ENCODE data around the gene VCAM1.

VCAM1 gene

GRCh38 chr1:100703052-100703451, 16.5 kb upstream of the VCAM1 start:
- no peak for TF ChIP-seq L3MBTL2 (conservative IDR thresholded peaks at IDR 0.05)
- TF ChIP-seq NFRKB (IDR thresholded peaks at IDR 0.05) = no peak
- no peak for TF ChIP-seq ELF4 (IDR thresholded peaks at IDR 0.05)
- TF ChIP-seq HDGF (IDR thresholded peaks at IDR 0.05; ENCODE audit: borderline replicate concordance) = no peak
- TF ChIP-seq TARDBP (IDR thresholded peaks at IDR 0.05) = no peak
- TF ChIP-seq FOXA1 (IDR thresholded peaks at IDR 0.05) = no peak
- TF ChIP-seq SP1 (IDR thresholded peaks at IDR 0.05) = no peak
- TF ChIP-seq LEF1 (IDR thresholded peaks at IDR 0.05; ENCODE audit: borderline replicate concordance) = no peak
- TF ChIP-seq CTBP1 (IDR thresholded peaks at IDR 0.05; ENCODE audit: borderline replicate concordance) = no peak
- no peak for TF ChIP-seq FOXM1 (IDR thresholded peaks at IDR 0.05; ENCODE audit: borderline replicate concordance)
- no peak for TF ChIP-seq BHLHE40 (IDR thresholded peaks at IDR 0.05; ENCODE audit: borderline replicate concordance)
- no peak for TF ChIP-seq FOXK2 (IDR thresholded peaks at IDR 0.05)
- no peak for TF ChIP-seq ARNT (IDR thresholded peaks at IDR 0.05)
- TF ChIP-seq SUZ12 (IDR thresholded peaks at IDR 0.05) = no peak
- TF ChIP-seq ZNF384 (IDR thresholded peaks at IDR 0.05) = no peak
- no peak for TF ChIP-seq PKNOX1 (IDR thresholded peaks at IDR 0.05)
- ChIA-PET CTCF (no interaction called here), POLR2A (no interaction called here)
- no peak for DNase-seq (ENCODE audit: extremely low spot score)

GRCh38 chr1:100703716-100704115, 15.8 kb upstream of the VCAM1 start:
- ChIA-PET CTCF (no interaction called here), POLR2A (no interaction called here)
- no peak for DNase-seq (ENCODE audit: extremely low spot score)
- TF ChIP-seq PKNOX1 (IDR thresholded peaks at IDR 0.05) (no peak), BHLHE40 (IDR thresholded peaks at IDR 0.05; ENCODE audit: borderline replicate concordance) (no peak), FOXM1 (IDR thresholded peaks at IDR 0.05; ENCODE audit: borderline replicate concordance) (no peak), CTBP1 (IDR thresholded peaks at IDR 0.05; ENCODE audit: borderline replicate concordance) (no peak), SUZ12 (IDR thresholded peaks at IDR 0.05) (no peak), ZNF384 (IDR thresholded peaks at IDR 0.05) (no peak), NFRKB (IDR thresholded peaks at IDR 0.05) (no peak), FOXK2 (IDR thresholded peaks at IDR 0.05) (no peak)

DNA sequence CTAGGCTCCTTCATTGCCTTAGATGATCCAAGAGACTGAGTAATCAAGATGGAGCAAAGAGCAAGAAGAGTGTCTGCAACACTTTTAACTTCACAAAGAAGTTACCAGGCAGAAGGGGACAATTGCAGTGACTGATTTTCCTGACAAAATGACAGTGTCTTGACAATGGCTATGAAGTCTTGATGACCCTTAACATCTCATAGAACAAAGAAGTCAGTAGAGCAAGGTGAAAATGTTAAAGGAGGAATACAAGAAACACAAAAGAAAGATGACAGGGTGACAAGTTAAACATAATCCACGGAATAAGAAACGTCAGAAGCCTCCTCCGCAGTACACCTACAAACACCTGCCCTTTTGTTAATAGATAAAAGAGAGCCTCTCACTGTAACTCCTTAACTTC, 15.1 kb upstream of the VCAM1 start:
- ChIA-PET POLR2A (no interaction called here), CTCF (no interaction called here)
- TF ChIP-seq FOXA1 (IDR thresholded peaks at IDR 0.05) = no peak
- no peak for TF ChIP-seq FOXK2 (IDR thresholded peaks at IDR 0.05)
- no peak for TF ChIP-seq SUZ12 (IDR thresholded peaks at IDR 0.05)
- TF ChIP-seq NFRKB (IDR thresholded peaks at IDR 0.05) = no peak
- no peak for TF ChIP-seq CTBP1 (IDR thresholded peaks at IDR 0.05; ENCODE audit: borderline replicate concordance)
- no peak for TF ChIP-seq PKNOX1 (IDR thresholded peaks at IDR 0.05)
- TF ChIP-seq ELF4 (IDR thresholded peaks at IDR 0.05) = no peak
- TF ChIP-seq TARDBP (IDR thresholded peaks at IDR 0.05) = no peak
- no peak for TF ChIP-seq HDGF (IDR thresholded peaks at IDR 0.05; ENCODE audit: borderline replicate concordance)
- TF ChIP-seq ARNT (IDR thresholded peaks at IDR 0.05) = no peak
- no peak for TF ChIP-seq L3MBTL2 (conservative IDR thresholded peaks at IDR 0.05)
- TF ChIP-seq ZNF384 (IDR thresholded peaks at IDR 0.05) = no peak
- no peak for TF ChIP-seq FOXM1 (IDR thresholded peaks at IDR 0.05; ENCODE audit: borderline replicate concordance)
- TF ChIP-seq SP1 (IDR thresholded peaks at IDR 0.05) = no peak
- no peak for TF ChIP-seq LEF1 (IDR thresholded peaks at IDR 0.05; ENCODE audit: borderline replicate concordance)
- no peak for TF ChIP-seq BHLHE40 (IDR thresholded peaks at IDR 0.05; ENCODE audit: borderline replicate concordance)
- DNase-seq (ENCODE audit: extremely low spot score) = no peak

- CTCF ChIA-PET = no interaction called here
Observed at GRCh38 chr1:100706296-100706695, 13.2 kb upstream of the VCAM1 start.

DNA sequence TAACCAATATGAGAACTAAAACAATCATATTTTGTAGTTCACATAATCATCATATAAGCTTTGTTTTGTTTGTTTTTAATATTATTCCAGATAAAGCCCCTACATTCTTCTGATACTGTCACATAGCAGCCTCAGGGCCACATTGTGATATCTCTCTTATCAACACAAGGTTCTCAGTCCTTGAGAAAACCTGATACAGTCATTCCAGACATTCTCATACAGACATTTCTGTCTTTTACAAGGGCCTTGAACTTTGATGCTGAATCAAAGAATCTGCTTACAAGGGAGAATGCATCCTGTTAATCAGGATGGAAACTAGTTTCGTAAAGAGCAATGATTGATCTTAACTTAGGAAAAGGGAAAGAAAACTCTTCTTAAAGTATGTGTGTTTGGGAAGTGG, 12.7 kb upstream of the VCAM1 start:
- no peak for DNase-seq (ENCODE audit: extremely low spot score)
- TF ChIP-seq ELF4 (IDR thresholded peaks at IDR 0.05) = no peak
- no peak for TF ChIP-seq SP1 (IDR thresholded peaks at IDR 0.05)
- no peak for TF ChIP-seq ZNF384 (IDR thresholded peaks at IDR 0.05)
- no peak for TF ChIP-seq FOXA1 (IDR thresholded peaks at IDR 0.05)
- no peak for TF ChIP-seq CTBP1 (IDR thresholded peaks at IDR 0.05; ENCODE audit: borderline replicate concordance)
- TF ChIP-seq SUZ12 (IDR thresholded peaks at IDR 0.05) = no peak
- TF ChIP-seq PKNOX1 (IDR thresholded peaks at IDR 0.05) = no peak
- CTCF ChIA-PET = no interaction called here
- POLR2A ChIA-PET = no interaction called here

More at GRCh38 chr1:100706296-100706695, 13.2 kb upstream of the VCAM1 start:
- POLR2A ChIA-PET = no interaction called here
- TF ChIP-seq ARNT (IDR thresholded peaks at IDR 0.05) (no peak), BHLHE40 (IDR thresholded peaks at IDR 0.05; ENCODE audit: borderline replicate concordance) (no peak), L3MBTL2 (conservative IDR thresholded peaks at IDR 0.05) (no peak), NFRKB (IDR thresholded peaks at IDR 0.05) (no peak), PKNOX1 (IDR thresholded peaks at IDR 0.05) (no peak), FOXM1 (IDR thresholded peaks at IDR 0.05; ENCODE audit: borderline replicate concordance) (no peak)
- DNase-seq (ENCODE audit: extremely low spot score) = no peak
